H9 (cell line): ENCODE results near the gene FAM185A. TPM values are rescaled to one million over a fixed set of nuclear protein-coding genes. Genes with fewer than 3 reads are reported as not detected.
A peak's percentile ranks its signal among the peaks of the same experiment; 100 is the strongest.

Experiments
- DNase-seq: peaks from one replicate; pipeline ENCODE4 v3.0.0-alpha.2; 2017
- H2AFZ ChIP-seq: one replicate; pipeline ENCODE4 v1.6.1; 2013; ENCODE audit warnings: mild to moderate bottlenecking, low read length, control low read depth, moderate library complexity
- H2AK5ac ChIP-seq: 2 replicates; pipeline ENCODE4 v1.6.1; 2013; ENCODE audit warnings: low read length, control low read depth, mixed read lengths; ENCODE audit not compliant: insufficient read length
- H2BK120ac ChIP-seq: one replicate; pipeline ENCODE4 v1.6.1; 2013; ENCODE audit warnings: low read depth, mild to moderate bottlenecking, low read length, control low read depth, inconsistent platforms; ENCODE audit not compliant: poor library complexity, severe bottlenecking
- H2BK12ac ChIP-seq: 2 replicates; pipeline ENCODE4 v1.6.1; 2013; ENCODE audit warnings: low read length, control low read depth, mixed read lengths, low read depth; ENCODE audit not compliant: insufficient read length
- H2BK15ac ChIP-seq: 2 replicates; pipeline ENCODE4 v1.6.1; 2013; ENCODE audit warnings: low read depth, low read length, control low read depth
- H2BK20ac ChIP-seq: one replicate; pipeline ENCODE4 v1.6.1; 2013; ENCODE audit warnings: low read depth, mild to moderate bottlenecking, low read length, control low read depth, inconsistent platforms; ENCODE audit not compliant: poor library complexity, severe bottlenecking
- H2BK5ac ChIP-seq: 2 replicates; pipeline ENCODE4 v1.6.1; 2013; ENCODE audit warnings: low read length, control low read depth, mixed read lengths; ENCODE audit not compliant: insufficient read length
- H3K14ac ChIP-seq: 2 replicates; pipeline ENCODE4 v1.6.1; 2013; ENCODE audit warnings: low read length, control low read depth; ENCODE audit not compliant: insufficient read depth
- H3K18ac ChIP-seq: 2 replicates; pipeline ENCODE4 v1.6.1; 2013; ENCODE audit warnings: low read depth, mild to moderate bottlenecking, mixed read lengths, low read length, control low read depth; ENCODE audit not compliant: insufficient read length
- H3K23ac ChIP-seq: 2 replicates; pipeline ENCODE4 v1.6.1; 2013; ENCODE audit warnings: low read length, control low read depth, mixed read lengths, low read depth; ENCODE audit not compliant: insufficient read length
- H3K23me2 ChIP-seq: 2 replicates; pipeline ENCODE4 v1.6.1; 2013; ENCODE audit warnings: low read depth, mild to moderate bottlenecking, mixed read lengths, low read length, control low read depth; ENCODE audit not compliant: insufficient read length, poor library complexity, severe bottlenecking
- H3K27ac ChIP-seq: 2 replicates; pipeline ENCODE4 v1.5.1; 2013; ENCODE audit warnings: low read length, control low read depth, mixed read lengths, low read depth; ENCODE audit not compliant: insufficient read length
- H3K27me3 ChIP-seq: 2 replicates; pipeline ENCODE4 v1.6.1; 2013; ENCODE audit warnings: low read length, control low read depth, inconsistent platforms; ENCODE audit not compliant: insufficient read depth
- H3K4ac ChIP-seq: 2 replicates; pipeline ENCODE4 v1.6.1; 2013; ENCODE audit warnings: low read depth, mild to moderate bottlenecking, control low read depth, inconsistent platforms, low read length, moderate library complexity
- H3K4me1 ChIP-seq: 2 replicates; pipeline ENCODE4 v1.6.1; 2013; ENCODE audit warnings: low read length, control low read depth, inconsistent platforms; ENCODE audit not compliant: insufficient read depth
- H3K4me2 ChIP-seq: 2 replicates; pipeline ENCODE4 v1.6.1; 2013; ENCODE audit warnings: low read length, control low read depth, mixed read lengths; ENCODE audit not compliant: insufficient read length, insufficient read depth
- H3K56ac ChIP-seq: 2 replicates; pipeline ENCODE4 v1.6.1; 2013; ENCODE audit warnings: low read depth, mild to moderate bottlenecking, mixed read lengths, low read length, control low read depth; ENCODE audit not compliant: insufficient read length
- H3K79me1 ChIP-seq: 2 replicates; pipeline ENCODE4 v1.6.1; 2013; ENCODE audit warnings: low read depth, mild to moderate bottlenecking, moderate library complexity, low read length, control low read depth, inconsistent platforms; ENCODE audit not compliant: insufficient read depth, poor library complexity, severe bottlenecking
- H3K79me2 ChIP-seq: 2 replicates; pipeline ENCODE4 v1.6.1; 2013; ENCODE audit warnings: low read length, control low read depth, inconsistent platforms; ENCODE audit not compliant: insufficient read depth
- H3K9ac ChIP-seq: 2 replicates; pipeline ENCODE4 v1.6.1; 2013; ENCODE audit warnings: low read length, control low read depth, mixed read lengths; ENCODE audit not compliant: insufficient read length; ENCODE audit errors: extremely low read depth
- H3K9me3 ChIP-seq: one replicate; pipeline ENCODE4 v1.6.1; 2013; ENCODE audit warnings: low read depth, low read length, inconsistent platforms; ENCODE audit not compliant: control insufficient read depth
- H3T11ph ChIP-seq: one replicate; pipeline ENCODE4 v1.6.1; 2013; ENCODE audit warnings: mild to moderate bottlenecking, low read length, control low read depth, inconsistent platforms
- H4K20me1 ChIP-seq: one replicate; pipeline ENCODE4 v1.6.1; 2013; ENCODE audit not compliant: control insufficient read depth, insufficient read length, insufficient read depth
- H4K5ac ChIP-seq: 2 replicates; pipeline ENCODE4 v1.6.1; 2013; ENCODE audit warnings: low read depth, mild to moderate bottlenecking, mixed read lengths, low read length, control low read depth; ENCODE audit not compliant: insufficient read length
- H4K8ac ChIP-seq: replicated peaks from 2 replicates; pipeline ENCODE4 v1.6.1; 2013; ENCODE audit warnings: low read length, control low read depth, mixed read lengths, low read depth; ENCODE audit not compliant: insufficient read length
- H4K91ac ChIP-seq: 2 replicates; pipeline ENCODE4 v1.6.1; 2013; ENCODE audit warnings: low read depth, mild to moderate bottlenecking, moderate library complexity, mixed read lengths, low read length, control low read depth; ENCODE audit not compliant: insufficient read length
- H3K27ac Mint-ChIP-seq, 3 experiments: 2 replicates in 2 of 3; 3 replicates in 1 of 3; pipeline ENCODE4 v1.8.0; 2020 to 2021; ENCODE audit warnings: mixed read lengths in 3 of 3, mild to moderate bottlenecking in 1 of 3, moderate library complexity in 1 of 3
- H3K27me3 Mint-ChIP-seq: 2 replicates; pipeline ENCODE4 v1.8.0; 2021; ENCODE audit warnings: low read depth, mild to moderate bottlenecking, moderate library complexity, mixed read lengths
- H3K36me3 Mint-ChIP-seq, 3 experiments: 2 replicates in 2 of 3; 3 replicates in 1 of 3; pipeline ENCODE4 v1.8.0; 2020 to 2021; ENCODE audit warnings: low read depth in 3 of 3, mixed read lengths in 3 of 3; ENCODE audit not compliant: insufficient read depth in 1 of 3
- H3K4me1 Mint-ChIP-seq, 2 experiments: 2 replicates each; pipeline ENCODE4 v1.8.0; 2020; ENCODE audit warnings: mixed read lengths in 2 of 2
- H3K4me3 Mint-ChIP-seq, 2 experiments: 2 replicates in 1 of 2; 3 replicates in 1 of 2; pipeline ENCODE4 v1.8.0; 2020 to 2021; ENCODE audit warnings: mild to moderate bottlenecking in 2 of 2, mixed read lengths in 2 of 2, moderate library complexity in 1 of 2
- H3K9me3 Mint-ChIP-seq, 2 experiments: 2 replicates in 1 of 2; 3 replicates in 1 of 2; pipeline ENCODE4 v1.8.0; 2020; ENCODE audit warnings: mild to moderate bottlenecking in 2 of 2, mixed read lengths in 2 of 2, moderate library complexity in 1 of 2
- CTCF ChIP-seq: fragments of 200-600 bp; sonication (generic); conservative IDR thresholded peaks from 3 replicates; pipeline ENCODE4 v1.8.0; 2021; ENCODE audit warnings: antibody characterized with exemption, mild to moderate bottlenecking
- WGBS: extraction: QIAGEN DNeasy Blood & Tissue Kit; methylation state at CpG from one replicate; pipeline ENCODE4 v1.1.7; 2013; ENCODE audit warnings: missing lambda C conversion rate, low lambda C conversion rate, mixed read lengths; ENCODE audit not compliant: insufficient read length; ENCODE audit errors: extremely low coverage; 5-methylcytosine and 5-hydroxymethylcytosine counted together
- total RNA-seq: library from RNA; stranded (reverse); gene quantifications from 2 replicates; pipeline ENCODE4 v1.2.1, GENCODE V29; 2021

The FAM185A gene
- total RNA-seq, 1 experiment from 2014 or later: 7.0 TPM

GRCh38 chr7:102819151-102819550, 70.4 kb downstream of the FAM185A start:
- Histone ChIP-seq H3K27ac (no peak overlapping the region), H4K20me1 (no peaks in the 10 kb centered on the region), H2AK5ac (no peak overlapping the region), H3K27me3 (no peaks in the 10 kb centered on the region), H3K56ac (no peak overlapping the region), H3K4ac (no peak overlapping the region), H3K23ac (no peak overlapping the region), H3K14ac (no peak overlapping the region), H3K4me2 (no peak overlapping the region), H2BK5ac (no peak overlapping the region), H2AFZ (no peak overlapping the region), H4K5ac (no peak overlapping the region), H2BK15ac (no peak overlapping the region), H3K4me1 (no peaks in the 10 kb centered on the region), H2BK12ac (no peak overlapping the region), H3K79me2 (no peaks in the 10 kb centered on the region), H2BK120ac (no peak overlapping the region), H4K91ac (no peak overlapping the region), H3T11ph (no peak overlapping the region), H3K9ac (no peak overlapping the region), H3K18ac (no peak overlapping the region), H3K79me1 (no peaks in the 10 kb centered on the region), H3K9me3 (no peaks in the 10 kb centered on the region), H2BK20ac (no peak overlapping the region), H3K23me2 (no peaks in the 10 kb centered on the region), H4K8ac (no peak overlapping the region)
- no CpG with 5 or more reads among the region's 2 CpGs for WGBS
- Mint-ChIP-seq H3K27ac (peak overlapping the region in 1 of 3 experiments; percentile 8; a peak in 1 of 7 replicates), H3K27me3 (no peaks in the 10 kb centered on the region), H3K36me3 (no peaks in the 10 kb centered on the region), H3K4me3 (no peak overlapping the region), H3K9me3 (no peaks in the 10 kb centered on the region), H3K4me1 (no peaks in the 10 kb centered on the region)
- no peak for DNase-seq
- TF ChIP-seq CTCF: no peak
